H9 (cell line): Measurements from ENCODE around the gene FBH1. TPM values are rescaled to one million over a fixed set of nuclear protein-coding genes. Genes with fewer than 3 reads are reported as not detected.

Experiments used
- DNase-seq: peaks from one replicate; pipeline ENCODE4 v3.0.0-alpha.2; 2017
- H2AFZ ChIP-seq: one replicate; pipeline ENCODE4 v1.6.1; 2013; ENCODE audit warnings: mild to moderate bottlenecking, low read length, control low read depth, moderate library complexity
- H2AK5ac ChIP-seq: 2 replicates; pipeline ENCODE4 v1.6.1; 2013; ENCODE audit warnings: low read length, control low read depth, mixed read lengths; ENCODE audit not compliant: insufficient read length
- H2BK120ac ChIP-seq: one replicate; pipeline ENCODE4 v1.6.1; 2013; ENCODE audit warnings: low read depth, mild to moderate bottlenecking, low read length, control low read depth, inconsistent platforms; ENCODE audit not compliant: poor library complexity, severe bottlenecking
- H2BK12ac ChIP-seq: 2 replicates; pipeline ENCODE4 v1.6.1; 2013; ENCODE audit warnings: low read length, control low read depth, mixed read lengths, low read depth; ENCODE audit not compliant: insufficient read length
- H2BK15ac ChIP-seq: 2 replicates; pipeline ENCODE4 v1.6.1; 2013; ENCODE audit warnings: low read depth, low read length, control low read depth
- H2BK20ac ChIP-seq: one replicate; pipeline ENCODE4 v1.6.1; 2013; ENCODE audit warnings: low read depth, mild to moderate bottlenecking, low read length, control low read depth, inconsistent platforms; ENCODE audit not compliant: poor library complexity, severe bottlenecking
- H2BK5ac ChIP-seq: 2 replicates; pipeline ENCODE4 v1.6.1; 2013; ENCODE audit warnings: low read length, control low read depth, mixed read lengths; ENCODE audit not compliant: insufficient read length
- H3K14ac ChIP-seq: 2 replicates; pipeline ENCODE4 v1.6.1; 2013; ENCODE audit warnings: low read length, control low read depth; ENCODE audit not compliant: insufficient read depth
- H3K18ac ChIP-seq: 2 replicates; pipeline ENCODE4 v1.6.1; 2013; ENCODE audit warnings: low read depth, mild to moderate bottlenecking, mixed read lengths, low read length, control low read depth; ENCODE audit not compliant: insufficient read length
- H3K23ac ChIP-seq: 2 replicates; pipeline ENCODE4 v1.6.1; 2013; ENCODE audit warnings: low read length, control low read depth, mixed read lengths, low read depth; ENCODE audit not compliant: insufficient read length
- H3K23me2 ChIP-seq: 2 replicates; pipeline ENCODE4 v1.6.1; 2013; ENCODE audit warnings: low read depth, mild to moderate bottlenecking, mixed read lengths, low read length, control low read depth; ENCODE audit not compliant: insufficient read length, poor library complexity, severe bottlenecking
- H3K27ac ChIP-seq: 2 replicates; pipeline ENCODE4 v1.5.1; 2013; ENCODE audit warnings: low read length, control low read depth, mixed read lengths, low read depth; ENCODE audit not compliant: insufficient read length
- H3K27me3 ChIP-seq: 2 replicates; pipeline ENCODE4 v1.6.1; 2013; ENCODE audit warnings: low read length, control low read depth, inconsistent platforms; ENCODE audit not compliant: insufficient read depth
- H3K4ac ChIP-seq: 2 replicates; pipeline ENCODE4 v1.6.1; 2013; ENCODE audit warnings: low read depth, mild to moderate bottlenecking, control low read depth, inconsistent platforms, low read length, moderate library complexity
- H3K4me1 ChIP-seq: 2 replicates; pipeline ENCODE4 v1.6.1; 2013; ENCODE audit warnings: low read length, control low read depth, inconsistent platforms; ENCODE audit not compliant: insufficient read depth
- H3K4me2 ChIP-seq: 2 replicates; pipeline ENCODE4 v1.6.1; 2013; ENCODE audit warnings: low read length, control low read depth, mixed read lengths; ENCODE audit not compliant: insufficient read length, insufficient read depth
- H3K56ac ChIP-seq: 2 replicates; pipeline ENCODE4 v1.6.1; 2013; ENCODE audit warnings: low read depth, mild to moderate bottlenecking, mixed read lengths, low read length, control low read depth; ENCODE audit not compliant: insufficient read length
- H3K79me1 ChIP-seq: 2 replicates; pipeline ENCODE4 v1.6.1; 2013; ENCODE audit warnings: low read depth, mild to moderate bottlenecking, moderate library complexity, low read length, control low read depth, inconsistent platforms; ENCODE audit not compliant: insufficient read depth, poor library complexity, severe bottlenecking
- H3K79me2 ChIP-seq: 2 replicates; pipeline ENCODE4 v1.6.1; 2013; ENCODE audit warnings: low read length, control low read depth, inconsistent platforms; ENCODE audit not compliant: insufficient read depth
- H3K9ac ChIP-seq: 2 replicates; pipeline ENCODE4 v1.6.1; 2013; ENCODE audit warnings: low read length, control low read depth, mixed read lengths; ENCODE audit not compliant: insufficient read length; ENCODE audit errors: extremely low read depth
- H3K9me3 ChIP-seq: one replicate; pipeline ENCODE4 v1.6.1; 2013; ENCODE audit warnings: low read depth, low read length, inconsistent platforms; ENCODE audit not compliant: control insufficient read depth
- H3T11ph ChIP-seq: one replicate; pipeline ENCODE4 v1.6.1; 2013; ENCODE audit warnings: mild to moderate bottlenecking, low read length, control low read depth, inconsistent platforms
- H4K20me1 ChIP-seq: one replicate; pipeline ENCODE4 v1.6.1; 2013; ENCODE audit not compliant: control insufficient read depth, insufficient read length, insufficient read depth
- H4K5ac ChIP-seq: 2 replicates; pipeline ENCODE4 v1.6.1; 2013; ENCODE audit warnings: low read depth, mild to moderate bottlenecking, mixed read lengths, low read length, control low read depth; ENCODE audit not compliant: insufficient read length
- H4K8ac ChIP-seq: replicated peaks from 2 replicates; pipeline ENCODE4 v1.6.1; 2013; ENCODE audit warnings: low read length, control low read depth, mixed read lengths, low read depth; ENCODE audit not compliant: insufficient read length
- H4K91ac ChIP-seq: 2 replicates; pipeline ENCODE4 v1.6.1; 2013; ENCODE audit warnings: low read depth, mild to moderate bottlenecking, moderate library complexity, mixed read lengths, low read length, control low read depth; ENCODE audit not compliant: insufficient read length
- H3K27ac Mint-ChIP-seq, 3 experiments: 2 replicates in 2 of 3; 3 replicates in 1 of 3; pipeline ENCODE4 v1.8.0; 2020 to 2021; ENCODE audit warnings: mixed read lengths in 3 of 3, mild to moderate bottlenecking in 1 of 3, moderate library complexity in 1 of 3
- H3K27me3 Mint-ChIP-seq: 2 replicates; pipeline ENCODE4 v1.8.0; 2021; ENCODE audit warnings: low read depth, mild to moderate bottlenecking, moderate library complexity, mixed read lengths
- H3K36me3 Mint-ChIP-seq, 3 experiments: 2 replicates in 2 of 3; 3 replicates in 1 of 3; pipeline ENCODE4 v1.8.0; 2020 to 2021; ENCODE audit warnings: low read depth in 3 of 3, mixed read lengths in 3 of 3; ENCODE audit not compliant: insufficient read depth in 1 of 3
- H3K4me1 Mint-ChIP-seq, 2 experiments: 2 replicates each; pipeline ENCODE4 v1.8.0; 2020; ENCODE audit warnings: mixed read lengths in 2 of 2
- H3K4me3 Mint-ChIP-seq, 2 experiments: 2 replicates in 1 of 2; 3 replicates in 1 of 2; pipeline ENCODE4 v1.8.0; 2020 to 2021; ENCODE audit warnings: mild to moderate bottlenecking in 2 of 2, mixed read lengths in 2 of 2, moderate library complexity in 1 of 2
- H3K9me3 Mint-ChIP-seq, 2 experiments: 2 replicates in 1 of 2; 3 replicates in 1 of 2; pipeline ENCODE4 v1.8.0; 2020; ENCODE audit warnings: mild to moderate bottlenecking in 2 of 2, mixed read lengths in 2 of 2, moderate library complexity in 1 of 2
- WGBS: extraction: QIAGEN DNeasy Blood & Tissue Kit; methylation state at CpG from one replicate; pipeline ENCODE4 v1.1.7; 2013; ENCODE audit warnings: missing lambda C conversion rate, low lambda C conversion rate, mixed read lengths; ENCODE audit not compliant: insufficient read length; ENCODE audit errors: extremely low coverage; 5-methylcytosine and 5-hydroxymethylcytosine counted together
- total RNA-seq: library from RNA; stranded (reverse); gene quantifications from 2 replicates; pipeline ENCODE4 v1.2.1, GENCODE V29; 2021
- TF ChIP-seq, protein P1 (sequence below): fragments of 200-600 bp; sonication (generic); conservative IDR thresholded peaks from 3 replicates; pipeline ENCODE4 v1.8.0; 2021; ENCODE audit warnings: antibody characterized with exemption, mild to moderate bottlenecking

The FBH1 gene
- total RNA-seq, 1 experiment from 2014 or later, result 52.2 TPM

DNA sequence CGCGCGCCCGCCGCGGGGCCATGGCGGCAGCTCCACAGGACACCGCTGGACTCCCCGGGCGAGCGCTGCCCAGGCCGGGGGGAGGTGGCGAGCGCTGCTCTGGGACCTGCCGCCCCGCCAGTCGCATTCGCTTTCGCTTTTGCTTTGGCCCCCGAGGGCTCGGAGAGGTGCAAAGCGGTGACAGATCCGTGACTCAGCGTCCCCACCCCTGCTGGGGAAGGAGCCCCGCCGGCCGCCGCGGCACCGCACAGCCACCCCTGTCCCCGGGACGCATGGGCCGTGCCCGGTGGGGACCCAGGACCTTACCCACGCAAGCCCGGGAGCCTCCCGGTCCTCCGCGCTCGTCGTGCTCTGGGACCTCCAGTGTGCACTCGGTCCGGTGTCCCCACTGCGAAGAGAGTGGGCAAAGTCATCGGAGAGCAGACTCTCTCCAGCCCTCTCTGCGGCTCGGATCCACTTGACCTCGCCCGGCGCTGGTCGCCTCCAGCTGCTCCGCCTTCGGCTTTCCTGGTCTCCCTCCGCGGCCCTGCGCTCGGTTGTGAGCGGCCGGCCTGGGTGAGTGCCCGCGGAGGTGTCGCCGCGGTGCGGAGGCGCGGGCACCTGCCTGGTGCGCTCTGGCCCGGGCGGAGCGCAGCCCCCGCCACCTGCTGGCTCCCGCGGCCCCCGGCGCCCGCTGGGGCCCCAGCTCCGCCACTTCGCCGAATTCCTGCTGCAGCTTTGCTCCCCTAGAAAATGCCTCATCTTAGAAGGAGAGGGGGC, 87.6 kb downstream of the FBH1 start, which contains the start of gene IL15RA:
Gene IL15RA, minus strand, starts transcription at position 73 of the 759 bp plus-strand sequence. Its CDS starts 51 bp downstream, at position 22.
- Histone ChIP-seq H3K4me1 (no peaks in the 10 kb centered on the region; the same call in 1 of the 2 replicates), H2BK5ac (no peak within 1 kb of the TSS), H2BK120ac (no peak within 1 kb of the TSS), H3K14ac (no peak within 1 kb of the TSS; the same call in 1 of the 2 replicates), H3T11ph (no peak within 1 kb of the TSS), H2AK5ac (no peak within 1 kb of the TSS), H3K27me3 (peaks cover 10% of the 10 kb centered on the region; the same call in 1 of the 2 replicates), H3K79me1 (no peaks in the 10 kb centered on the region), H3K4ac (no peak within 1 kb of the TSS), H3K56ac (no peak within 1 kb of the TSS), H3K9ac (no peak within 1 kb of the TSS), H3K27ac (no peak within 1 kb of the TSS), H3K23me2 (no peaks in the 10 kb centered on the region), H3K23ac (no peak within 1 kb of the TSS), H4K20me1 (no peaks in the 10 kb centered on the region), H2AFZ (no peak within 1 kb of the TSS), H2BK12ac (no peak within 1 kb of the TSS), H3K18ac (no peak within 1 kb of the TSS), H3K79me2 (no peaks in the 10 kb centered on the region), H2BK15ac (no peak within 1 kb of the TSS), H4K5ac (no peak within 1 kb of the TSS), H4K91ac (no peak within 1 kb of the TSS), H3K9me3 (no peaks in the 10 kb centered on the region), H4K8ac (no peak within 1 kb of the TSS), H2BK20ac (no peak within 1 kb of the TSS), H3K4me2 (peak within 1 kb of the TSS; percentile 48)
- WGBS, result no CpG with 5 or more reads among the region's 80 CpGs
- H3K9me3 Mint-ChIP-seq, result no peaks in the 10 kb centered on the region; a peak in 1 of 5 replicates
- DNase-seq, result peak; percentile 61
- TF ChIP-seq, protein P1, sequence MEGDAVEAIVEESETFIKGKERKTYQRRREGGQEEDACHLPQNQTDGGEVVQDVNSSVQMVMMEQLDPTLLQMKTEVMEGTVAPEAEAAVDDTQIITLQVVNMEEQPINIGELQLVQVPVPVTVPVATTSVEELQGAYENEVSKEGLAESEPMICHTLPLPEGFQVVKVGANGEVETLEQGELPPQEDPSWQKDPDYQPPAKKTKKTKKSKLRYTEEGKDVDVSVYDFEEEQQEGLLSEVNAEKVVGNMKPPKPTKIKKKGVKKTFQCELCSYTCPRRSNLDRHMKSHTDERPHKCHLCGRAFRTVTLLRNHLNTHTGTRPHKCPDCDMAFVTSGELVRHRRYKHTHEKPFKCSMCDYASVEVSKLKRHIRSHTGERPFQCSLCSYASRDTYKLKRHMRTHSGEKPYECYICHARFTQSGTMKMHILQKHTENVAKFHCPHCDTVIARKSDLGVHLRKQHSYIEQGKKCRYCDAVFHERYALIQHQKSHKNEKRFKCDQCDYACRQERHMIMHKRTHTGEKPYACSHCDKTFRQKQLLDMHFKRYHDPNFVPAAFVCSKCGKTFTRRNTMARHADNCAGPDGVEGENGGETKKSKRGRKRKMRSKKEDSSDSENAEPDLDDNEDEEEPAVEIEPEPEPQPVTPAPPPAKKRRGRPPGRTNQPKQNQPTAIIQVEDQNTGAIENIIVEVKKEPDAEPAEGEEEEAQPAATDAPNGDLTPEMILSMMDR, result peak; percentile 21; the same call in 1 of the 3 replicates
- H3K27me3 Mint-ChIP-seq, result peaks cover 71% of the 10 kb centered on the region
- peaks cover 0 to 2% (median 0%) of the 10 kb centered on the region in 3 experiments; a peak in 2 of 7 replicates for H3K36me3 Mint-ChIP-seq
- H3K4me1 Mint-ChIP-seq, result peaks cover 7 to 9% of the 10 kb centered on the region in 2 experiments
- H3K4me3 Mint-ChIP-seq, result peak within 1 kb of the TSS; percentile 72 to 91
- H3K27ac Mint-ChIP-seq, result no peak within 1 kb of the TSS
